Measurements from ENCODE around the gene NPAS3.

Gene NPAS3

DNA sequence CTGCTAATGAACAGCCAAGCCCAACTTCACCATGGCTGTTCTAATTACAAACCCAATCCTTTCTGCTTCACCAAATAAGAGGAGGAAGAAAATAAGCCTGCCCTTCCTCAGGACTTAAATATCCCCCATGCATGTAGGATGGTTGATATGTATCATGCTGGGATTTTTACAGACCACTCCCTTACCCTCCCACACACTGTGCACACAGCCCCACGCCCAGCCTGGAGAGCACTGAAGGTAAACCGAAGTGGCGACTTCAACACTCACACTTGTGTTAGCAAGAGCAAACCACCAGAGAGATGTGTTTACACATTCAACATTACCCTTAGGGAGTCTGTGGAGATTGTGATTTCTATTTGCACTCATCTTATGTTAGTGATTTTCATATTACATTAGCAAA lies 771.0 kb downstream of the NPAS3 start:
- DNase-seq (ENCODE audit: low read depth) = no peak
- no peak overlapping the region for H3K4me3 ChIP-seq (ENCODE audit: low read depth, low read length)

DNA sequence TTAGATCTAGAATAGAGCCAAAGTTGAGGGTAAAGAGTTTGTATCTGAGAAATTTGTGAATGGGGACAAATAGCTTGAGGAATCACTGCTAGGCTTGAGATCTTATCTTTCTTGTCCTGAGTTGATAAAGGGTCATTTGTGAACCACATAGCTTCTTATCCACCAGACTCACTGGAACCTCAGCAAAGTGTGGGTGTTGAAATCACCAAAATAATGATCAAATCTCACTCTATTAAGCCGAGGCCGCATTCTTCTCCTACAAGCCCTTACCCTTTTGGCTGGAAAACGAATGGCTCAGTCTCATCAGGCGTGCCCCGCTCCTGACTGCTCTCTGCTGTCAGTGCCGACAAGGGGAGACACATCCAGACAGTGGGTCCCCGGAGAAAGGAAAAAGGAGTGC lies 771.6 kb downstream of the NPAS3 start:
- DNase-seq (ENCODE audit: low read depth) = no peak
- TF ChIP-seq, protein P1, sequence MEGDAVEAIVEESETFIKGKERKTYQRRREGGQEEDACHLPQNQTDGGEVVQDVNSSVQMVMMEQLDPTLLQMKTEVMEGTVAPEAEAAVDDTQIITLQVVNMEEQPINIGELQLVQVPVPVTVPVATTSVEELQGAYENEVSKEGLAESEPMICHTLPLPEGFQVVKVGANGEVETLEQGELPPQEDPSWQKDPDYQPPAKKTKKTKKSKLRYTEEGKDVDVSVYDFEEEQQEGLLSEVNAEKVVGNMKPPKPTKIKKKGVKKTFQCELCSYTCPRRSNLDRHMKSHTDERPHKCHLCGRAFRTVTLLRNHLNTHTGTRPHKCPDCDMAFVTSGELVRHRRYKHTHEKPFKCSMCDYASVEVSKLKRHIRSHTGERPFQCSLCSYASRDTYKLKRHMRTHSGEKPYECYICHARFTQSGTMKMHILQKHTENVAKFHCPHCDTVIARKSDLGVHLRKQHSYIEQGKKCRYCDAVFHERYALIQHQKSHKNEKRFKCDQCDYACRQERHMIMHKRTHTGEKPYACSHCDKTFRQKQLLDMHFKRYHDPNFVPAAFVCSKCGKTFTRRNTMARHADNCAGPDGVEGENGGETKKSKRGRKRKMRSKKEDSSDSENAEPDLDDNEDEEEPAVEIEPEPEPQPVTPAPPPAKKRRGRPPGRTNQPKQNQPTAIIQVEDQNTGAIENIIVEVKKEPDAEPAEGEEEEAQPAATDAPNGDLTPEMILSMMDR (IDR thresholded peaks at IDR 0.05; ENCODE audit: low read depth, low read length, missing control alignments) = no peak
- no peak overlapping the region for H3K4me3 ChIP-seq (ENCODE audit: low read depth, low read length)

More for the DNA sequence above, 771.0 kb downstream of the NPAS3 start:
- TF ChIP-seq, protein P1 (IDR thresholded peaks at IDR 0.05; ENCODE audit: low read depth, low read length, missing control alignments) = no peak

DNA sequence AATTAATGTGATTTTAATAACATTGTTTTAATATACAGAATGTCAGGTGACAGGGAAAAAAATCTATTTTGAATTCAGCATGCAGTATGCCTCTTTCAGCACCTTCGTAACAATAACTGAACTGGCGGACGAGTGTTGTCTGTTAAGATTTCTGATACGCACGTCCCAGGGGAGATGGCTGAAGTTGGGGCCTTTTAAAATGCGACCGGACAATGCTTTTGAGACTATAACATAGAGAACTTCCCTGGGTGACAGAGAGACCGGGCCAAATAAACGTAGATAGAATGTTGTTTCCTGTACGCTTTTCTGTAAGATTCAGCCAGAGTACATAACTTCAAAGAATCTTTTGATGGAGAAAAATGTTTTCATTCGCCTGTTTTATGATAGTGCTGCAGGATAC lies 772.5 kb downstream of the NPAS3 start:
- TF ChIP-seq, protein P1 (IDR thresholded peaks at IDR 0.05; ENCODE audit: low read depth, low read length, missing control alignments) = no peak
- DNase-seq (ENCODE audit: low read depth) = no peak
- H3K4me3 ChIP-seq (ENCODE audit: low read depth, low read length) = no peak overlapping the region

DNA sequence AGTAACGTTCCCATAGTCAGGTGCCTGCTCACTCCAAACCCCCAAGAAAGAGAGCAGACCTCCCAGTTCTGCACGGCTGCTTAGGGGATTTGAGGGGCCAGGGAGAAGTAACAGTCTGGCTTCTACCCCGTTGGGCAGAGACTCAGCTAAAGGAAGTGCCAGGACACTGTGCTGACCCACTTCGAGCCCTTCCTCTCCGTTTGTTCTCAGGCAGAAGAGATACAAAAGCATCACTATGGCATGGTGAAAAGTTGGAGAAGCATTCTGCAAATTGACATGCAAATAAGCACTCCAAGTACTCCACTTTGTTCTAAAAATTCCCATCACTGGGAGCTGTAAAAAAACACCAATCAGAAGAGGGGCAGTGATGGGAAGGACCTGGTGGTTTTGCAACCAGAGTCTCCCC lies 773.1 kb downstream of the NPAS3 start:
- TF ChIP-seq, protein P1 (IDR thresholded peaks at IDR 0.05; ENCODE audit: low read depth, low read length, missing control alignments) = no peak
- DNase-seq (ENCODE audit: low read depth) = no peak
- H3K4me3 ChIP-seq (ENCODE audit: low read depth, low read length) = no peak overlapping the region

DNA sequence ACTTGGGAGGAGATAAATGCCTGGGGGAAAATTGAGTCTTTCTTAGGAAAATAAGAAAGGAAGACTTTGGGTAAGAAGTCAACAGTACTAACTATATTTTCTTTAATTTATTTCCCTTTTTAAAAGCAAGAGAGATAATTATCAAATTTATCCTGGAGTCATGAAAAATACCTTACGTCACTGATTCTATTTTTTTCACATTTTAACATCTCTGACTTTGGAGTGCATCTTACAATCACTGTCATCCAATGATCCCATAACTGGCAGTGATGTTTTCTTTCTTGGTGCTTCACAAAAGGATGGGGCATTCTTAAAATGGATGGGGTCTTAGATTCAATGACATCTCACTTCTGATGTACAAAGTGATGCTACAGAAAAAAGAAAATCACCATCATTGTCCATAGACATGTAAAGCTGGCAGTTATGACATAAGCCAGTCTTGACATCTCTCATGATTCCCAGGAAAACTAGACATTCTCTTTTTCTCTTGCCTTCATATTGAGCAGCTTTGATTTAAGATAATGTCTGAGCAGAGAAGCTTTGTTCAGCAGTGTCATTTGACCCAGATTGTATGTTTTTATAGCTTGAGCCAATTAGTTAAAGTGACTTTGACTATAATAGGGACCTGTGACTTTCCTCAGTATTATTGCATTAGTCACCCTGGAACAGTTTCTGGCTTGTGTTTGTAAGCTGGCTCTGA lies 776.0 kb downstream of the NPAS3 start:
- DNase-seq (ENCODE audit: low read depth) = no peak
- no peak overlapping the region for H3K4me3 ChIP-seq (ENCODE audit: low read depth, low read length)
- TF ChIP-seq, protein P1 (IDR thresholded peaks at IDR 0.05; ENCODE audit: low read depth, low read length, missing control alignments) = no peak

DNA sequence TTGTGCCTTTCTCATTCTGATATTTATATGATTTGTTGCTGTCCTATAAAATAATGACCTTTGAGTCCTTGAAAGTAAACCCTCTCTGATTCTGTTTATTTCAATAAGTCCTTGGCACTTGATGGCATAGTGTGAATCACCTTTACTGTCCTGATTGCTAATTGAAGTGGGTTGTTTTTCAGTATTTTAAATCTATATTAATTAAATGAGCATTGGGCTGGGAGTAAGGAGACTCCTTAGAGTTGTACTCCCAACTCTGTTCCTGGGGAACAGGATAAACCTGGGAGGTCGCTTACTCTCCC lies 776.5 kb downstream of the NPAS3 start:
- no peak overlapping the region for H3K4me3 ChIP-seq (ENCODE audit: low read depth, low read length)
- no peak for DNase-seq (ENCODE audit: low read depth)
- TF ChIP-seq, protein P1 (IDR thresholded peaks at IDR 0.05; ENCODE audit: low read depth, low read length, missing control alignments) = no peak

DNA sequence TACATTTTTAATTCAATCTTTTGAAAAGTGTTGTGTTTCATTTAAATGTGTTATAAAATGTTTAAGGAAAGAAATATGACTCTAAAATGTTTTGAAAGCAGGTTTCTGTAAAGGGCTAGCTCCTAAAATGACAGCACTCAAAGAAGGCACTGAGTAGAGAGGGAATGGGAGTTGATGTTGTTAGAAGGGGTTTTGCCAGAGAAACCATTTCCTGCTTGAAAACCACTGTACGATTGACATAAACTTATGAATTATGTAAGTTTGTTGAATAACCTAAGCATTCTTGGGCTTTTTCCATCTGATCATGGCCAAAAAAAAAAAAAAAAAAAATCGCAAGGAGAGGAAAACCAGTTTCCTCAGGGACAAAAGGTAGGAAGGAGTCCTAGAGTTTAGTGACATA lies 778.2 kb downstream of the NPAS3 start:
- TF ChIP-seq, protein P1 (IDR thresholded peaks at IDR 0.05; ENCODE audit: low read depth, low read length, missing control alignments) = no peak
- DNase-seq (ENCODE audit: low read depth) = no peak
- H3K4me3 ChIP-seq (ENCODE audit: low read depth, low read length) = no peak overlapping the region
